Panc1 (cell line): ENCODE results near the gene SYF2. TPM values are rescaled to one million over a fixed set of nuclear protein-coding genes. Genes with fewer than 3 reads are reported as not detected.

Source experiments
- ATAC-seq: fragments of 200-7000 bp; cut with Tn5 transposase; 2 replicates; pipeline ENCODE4 v1.9.1; 2020; ENCODE audit warnings: mild to moderate bottlenecking, moderate library complexity
- BruUV-seq: library from RNA; stranded (reverse); fragments of 400-500 nt; replicated peaks from 2 replicates; lab custom pipeline; 2021; lab: Mats Ljungman, UMichigan
- CTCF ChIA-PET: fragments of 300-600 bp; sonication (Branson Sonifier 250); formaldehyde crosslinking; loops from one replicate; lab custom pipeline; 2022; ENCODE audit warnings: antibody characterized with exemption; lab: Charles Lee
- POLR2A ChIA-PET: fragments of 300-600 bp; sonication (Branson Sonifier 250); formaldehyde crosslinking; loops from one replicate; lab custom pipeline; 2022; ENCODE audit warnings: antibody characterized with exemption; lab: Charles Lee
- DNase-seq: peaks from one replicate; pipeline ENCODE4 v3.0.0-alpha.2; 2010; ENCODE audit warnings: low read depth, low spot score
- H3K27ac ChIP-seq: 2 replicates; pipeline ENCODE4 v1.5.1; 2011; ENCODE audit warnings: mild to moderate bottlenecking, low read length, inconsistent platforms
- H3K27me3 ChIP-seq: fragments of 200-500 bp; sonication (Bioruptor generic); 2 replicates; pipeline ENCODE4 v1.6.0; 2014; ENCODE audit warnings: low read length, inconsistent platforms; ENCODE audit not compliant: control insufficient read depth, insufficient read depth
- H3K36me3 ChIP-seq: fragments of 200-500 bp; sonication (Bioruptor generic); 2 replicates; pipeline ENCODE4 v1.5.1; 2014; ENCODE audit warnings: inconsistent platforms, mild to moderate bottlenecking, low read length, moderate library complexity; ENCODE audit not compliant: control insufficient read depth, insufficient read depth
- H3K4me1 ChIP-seq: 2 replicates; pipeline ENCODE4 v1.5.1; 2011; ENCODE audit warnings: inconsistent platforms, mild to moderate bottlenecking, low read length, moderate library complexity; ENCODE audit not compliant: control insufficient read depth, insufficient read depth
- H3K4me3 ChIP-seq, 2 experiments: 2 replicates each; pipeline ENCODE4 v1.5.1; 2011 to 2012; ENCODE audit warnings: low read depth in 2 of 2, low read length in 2 of 2, mild to moderate bottlenecking in 2 of 2, inconsistent platforms in 1 of 2, moderate library complexity in 1 of 2
- H3K9me3 ChIP-seq: fragments of 200-500 bp; sonication (Bioruptor generic); 2 replicates; pipeline ENCODE4 v1.5.1; 2014; ENCODE audit warnings: low read depth, mild to moderate bottlenecking, inconsistent platforms, low read length, moderate library complexity; ENCODE audit not compliant: control insufficient read depth, insufficient read depth
- POLR2AphosphoS5 ChIP-seq: IDR thresholded peaks from 2 replicates; pipeline ENCODE4 v1.6.1; 2012; ENCODE audit warnings: mild to moderate bottlenecking, low read depth, low read length, moderate library complexity
- SIN3A ChIP-seq: IDR thresholded peaks from 2 replicates; pipeline ENCODE4 v1.6.1; 2012; ENCODE audit warnings: low read depth, mild to moderate bottlenecking, low read length, moderate library complexity, borderline replicate concordance; ENCODE audit not compliant: insufficient read depth
- TCF7L2 ChIP-seq: IDR thresholded peaks from 2 replicates; pipeline ENCODE4 v1.6.1; 2011; ENCODE audit warnings: mild to moderate bottlenecking, low read depth, low read length, inconsistent platforms
- in situ Hi-C: cut with HindIII; loops from 2 replicates; pipeline ENCODE4 v1.10.0; 2016; ENCODE audit warnings: low sequenced_read_pairs, low pct_unique_long_range_greater_than_20kb
- intact Hi-C: fragments of 100-400 bp; cut with micrococcal nuclease; formaldehyde crosslinking; loops from one replicate; pipeline ENCODE4 v1.10.0; 2022; ENCODE audit not compliant: unreplicated experiment
- total RNA-seq: library from RNA; stranded (reverse); gene quantifications from one replicate; pipeline ENCODE4 v1.2.1, GENCODE V29; 2021; ENCODE audit not compliant: unreplicated experiment
- TF ChIP-seq, protein P1 (sequence below), 2 experiments: IDR thresholded peaks; 2 replicates each; pipeline ENCODE4 v1.6.1; 2011 to 2012; ENCODE audit warnings: low read depth in 2 of 2, control low read depth in 1 of 2, low read length in 1 of 2, mild to moderate bottlenecking in 1 of 2, moderate library complexity in 1 of 2; ENCODE audit not compliant: insufficient read depth in 1 of 2
- TF ChIP-seq, protein P2 (sequence below): fragments of 450-650 bp; IDR thresholded peaks from 2 replicates; pipeline ENCODE4 v1.5.1; 2017; ENCODE audit warnings: mild to moderate bottlenecking

The SYF2 gene
- total RNA-seq, 1 experiment from 2014 or later: 28.9 TPM

DNA sequence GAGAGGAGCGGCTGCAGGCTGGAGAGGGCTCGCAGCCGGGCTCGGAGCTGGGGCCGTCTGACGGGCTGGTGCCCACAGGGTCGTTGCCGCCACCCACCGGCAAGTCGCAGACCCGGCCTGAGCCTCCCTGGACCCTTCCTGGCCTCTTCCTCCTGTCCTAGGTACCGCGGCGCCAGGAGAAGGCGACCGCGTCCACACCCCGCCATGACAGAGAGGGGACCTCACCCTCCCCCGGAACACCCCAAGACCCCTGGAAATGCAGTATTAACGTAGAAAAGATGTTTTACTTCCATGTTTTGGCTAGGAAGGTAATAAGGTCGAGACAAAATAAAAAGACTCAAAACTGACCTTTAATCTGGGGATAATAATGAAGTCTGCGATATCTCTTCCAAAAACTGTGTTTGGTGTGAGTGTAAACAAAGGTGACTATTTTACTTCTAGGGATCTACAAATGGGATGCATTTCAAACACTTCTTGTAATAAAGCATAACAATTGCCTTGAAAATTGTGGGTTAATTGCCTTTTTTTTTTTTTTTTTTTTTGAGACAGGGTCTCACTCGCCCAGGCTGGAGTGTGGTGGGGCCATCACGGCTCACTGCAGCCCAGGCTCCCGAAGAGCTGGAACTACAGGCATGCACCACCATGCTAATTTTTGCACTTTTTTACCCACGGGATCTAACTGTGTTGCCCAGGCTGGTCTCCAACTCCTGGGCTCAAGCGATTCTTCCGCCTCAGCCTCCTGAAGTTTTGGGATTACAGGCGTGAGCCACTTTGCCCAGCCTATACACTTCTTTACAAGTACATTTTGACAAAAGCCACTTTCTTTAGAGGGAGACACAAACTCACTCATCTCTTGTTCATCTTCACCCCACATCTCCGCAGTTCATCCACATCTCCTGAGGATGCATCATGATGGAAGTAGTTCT is 15.8 kb upstream of the SYF2 start:
- ChIA-PET POLR2A (interaction anchor here (0.6 to 1.1 kb wide), 3 partner anchors 13 to 470 kb away, joined by 3 read pairs; partner anchors contain the start of gene SYF2), CTCF (no interaction called here)
- no TSS peak for BruUV-seq
- peak overlapping the region; percentile 71 to 96 for H3K4me3 ChIP-seq
- TF ChIP-seq SIN3A: no peak
- TF ChIP-seq POLR2AphosphoS5: no peak
- TF ChIP-seq, protein P1, sequence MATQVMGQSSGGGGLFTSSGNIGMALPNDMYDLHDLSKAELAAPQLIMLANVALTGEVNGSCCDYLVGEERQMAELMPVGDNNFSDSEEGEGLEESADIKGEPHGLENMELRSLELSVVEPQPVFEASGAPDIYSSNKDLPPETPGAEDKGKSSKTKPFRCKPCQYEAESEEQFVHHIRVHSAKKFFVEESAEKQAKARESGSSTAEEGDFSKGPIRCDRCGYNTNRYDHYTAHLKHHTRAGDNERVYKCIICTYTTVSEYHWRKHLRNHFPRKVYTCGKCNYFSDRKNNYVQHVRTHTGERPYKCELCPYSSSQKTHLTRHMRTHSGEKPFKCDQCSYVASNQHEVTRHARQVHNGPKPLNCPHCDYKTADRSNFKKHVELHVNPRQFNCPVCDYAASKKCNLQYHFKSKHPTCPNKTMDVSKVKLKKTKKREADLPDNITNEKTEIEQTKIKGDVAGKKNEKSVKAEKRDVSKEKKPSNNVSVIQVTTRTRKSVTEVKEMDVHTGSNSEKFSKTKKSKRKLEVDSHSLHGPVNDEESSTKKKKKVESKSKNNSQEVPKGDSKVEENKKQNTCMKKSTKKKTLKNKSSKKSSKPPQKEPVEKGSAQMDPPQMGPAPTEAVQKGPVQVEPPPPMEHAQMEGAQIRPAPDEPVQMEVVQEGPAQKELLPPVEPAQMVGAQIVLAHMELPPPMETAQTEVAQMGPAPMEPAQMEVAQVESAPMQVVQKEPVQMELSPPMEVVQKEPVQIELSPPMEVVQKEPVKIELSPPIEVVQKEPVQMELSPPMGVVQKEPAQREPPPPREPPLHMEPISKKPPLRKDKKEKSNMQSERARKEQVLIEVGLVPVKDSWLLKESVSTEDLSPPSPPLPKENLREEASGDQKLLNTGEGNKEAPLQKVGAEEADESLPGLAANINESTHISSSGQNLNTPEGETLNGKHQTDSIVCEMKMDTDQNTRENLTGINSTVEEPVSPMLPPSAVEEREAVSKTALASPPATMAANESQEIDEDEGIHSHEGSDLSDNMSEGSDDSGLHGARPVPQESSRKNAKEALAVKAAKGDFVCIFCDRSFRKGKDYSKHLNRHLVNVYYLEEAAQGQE (IDR thresholded peaks at IDR 0.05; ENCODE audit: insufficient read depth in 1 of 2, low read depth in 2 of 2, low read length in 1 of 2): no peak
- TF ChIP-seq, protein P2, sequence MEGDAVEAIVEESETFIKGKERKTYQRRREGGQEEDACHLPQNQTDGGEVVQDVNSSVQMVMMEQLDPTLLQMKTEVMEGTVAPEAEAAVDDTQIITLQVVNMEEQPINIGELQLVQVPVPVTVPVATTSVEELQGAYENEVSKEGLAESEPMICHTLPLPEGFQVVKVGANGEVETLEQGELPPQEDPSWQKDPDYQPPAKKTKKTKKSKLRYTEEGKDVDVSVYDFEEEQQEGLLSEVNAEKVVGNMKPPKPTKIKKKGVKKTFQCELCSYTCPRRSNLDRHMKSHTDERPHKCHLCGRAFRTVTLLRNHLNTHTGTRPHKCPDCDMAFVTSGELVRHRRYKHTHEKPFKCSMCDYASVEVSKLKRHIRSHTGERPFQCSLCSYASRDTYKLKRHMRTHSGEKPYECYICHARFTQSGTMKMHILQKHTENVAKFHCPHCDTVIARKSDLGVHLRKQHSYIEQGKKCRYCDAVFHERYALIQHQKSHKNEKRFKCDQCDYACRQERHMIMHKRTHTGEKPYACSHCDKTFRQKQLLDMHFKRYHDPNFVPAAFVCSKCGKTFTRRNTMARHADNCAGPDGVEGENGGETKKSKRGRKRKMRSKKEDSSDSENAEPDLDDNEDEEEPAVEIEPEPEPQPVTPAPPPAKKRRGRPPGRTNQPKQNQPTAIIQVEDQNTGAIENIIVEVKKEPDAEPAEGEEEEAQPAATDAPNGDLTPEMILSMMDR: no peak; the same call in 1 of the 2 replicates
- no peak for TF ChIP-seq TCF7L2
- no peaks in the 10 kb centered on the region for H3K9me3 ChIP-seq
- H3K27ac ChIP-seq: peak overlapping the region; percentile 85
- intact Hi-C loops: no loop called here
- peaks cover 9% of the 10 kb centered on the region; the same call in 1 of the 2 replicates for H3K4me1 ChIP-seq
- DNase-seq (no peak), ATAC-seq (no peak)
- no peaks in the 10 kb centered on the region for H3K27me3 ChIP-seq
- H3K36me3 ChIP-seq: peaks cover 33% of the 10 kb centered on the region
- in situ Hi-C loops: no loop called here

DNA sequence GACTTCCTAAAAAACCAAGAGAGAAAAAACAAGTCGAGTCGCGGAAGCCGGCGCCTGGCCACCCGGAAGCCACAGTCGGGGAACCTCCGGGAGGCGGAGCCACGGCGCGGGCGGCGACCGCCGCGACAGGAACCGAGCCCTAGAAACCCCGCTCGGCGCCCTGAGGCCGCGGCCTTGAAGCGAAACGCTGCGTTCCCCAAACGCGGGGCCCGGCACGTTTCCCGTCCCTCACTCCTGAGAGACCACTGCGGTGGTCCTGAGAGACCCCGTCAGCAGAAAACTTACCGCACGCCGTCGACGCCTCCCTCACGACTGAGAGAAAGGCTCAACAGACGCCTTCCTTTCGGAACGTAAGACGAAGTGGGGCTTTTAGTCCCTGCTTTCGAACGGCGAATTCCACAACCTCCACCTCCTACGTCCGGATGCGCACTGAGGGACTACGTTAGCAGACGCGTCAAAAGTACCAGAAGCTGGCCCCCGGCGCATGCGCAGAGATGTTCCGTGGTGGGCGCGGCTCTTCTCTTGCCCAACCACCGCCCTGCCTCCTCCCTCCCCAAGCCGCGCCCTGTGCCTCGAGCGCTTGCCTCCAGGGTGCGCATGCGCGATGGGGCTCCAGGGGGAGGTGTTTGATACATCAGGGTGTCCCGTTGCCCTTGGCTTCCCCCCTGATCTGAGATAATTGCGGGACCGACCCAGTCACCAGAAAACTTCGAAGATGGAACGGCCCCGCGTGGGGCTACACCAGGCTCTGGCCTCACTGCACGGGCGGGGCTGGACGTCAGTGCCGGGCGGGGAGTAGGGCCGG is 14.9 kb upstream of the SYF2 start, which contains the start of gene RSRP1:
TSS of gene RSRP1 (minus strand) at position 431 of the 805 bp plus-strand sequence. CDS start 491 bp downstream, outside the sequence.
- DNase-seq (peak; percentile 87), ATAC-seq (peak; percentile 90)
- in situ Hi-C loops: no loop called here
- Histone ChIP-seq H3K4me3 (peak within 1 kb of the TSS; percentile 71 to 96), H3K36me3 (peaks cover 37% of the 10 kb centered on the region), H3K9me3 (no peaks in the 10 kb centered on the region), H3K27me3 (no peaks in the 10 kb centered on the region), H3K27ac (peak within 1 kb of the TSS; percentile 92), H3K4me1 (peaks cover 11% of the 10 kb centered on the region; the same call in 1 of the 2 replicates)
- peak; percentile 2; the same call in 1 of the 2 replicates for TF ChIP-seq TCF7L2
- TF ChIP-seq, protein P1 (IDR thresholded peaks at IDR 0.05; ENCODE audit: insufficient read depth in 1 of 2, low read depth in 2 of 2, low read length in 1 of 2): peak in 1 of 2 experiments; percentile 49; a peak in 1 of 4 replicates
- peak; percentile 100 for TF ChIP-seq POLR2AphosphoS5
- TF ChIP-seq, protein P2: no peak
- TF ChIP-seq SIN3A: peak; percentile 91
- intact Hi-C loops: no loop called here
- ChIA-PET POLR2A (interaction anchor here (0.6 to 1.1 kb wide), 3 partner anchors 12 to 471 kb away, joined by 3 read pairs; partner anchors contain the start of gene SYF2), CTCF (interaction anchor here (0.6 kb wide), 1 partner anchor 499 kb away, joined by 4 read pairs; no protein-coding TSS in a partner anchor)
- BruUV-seq: TSS peak; percentile 90
